Stimulated activated CD4-positive, alpha-beta T cell treated with anti-CD3 and anti-CD28 coated beads, Interleukin-15, amount 100 ng/mL, for 24 hours (primary cell): ENCODE results near the gene CALHM4.

Experiments used
- DNase-seq: peaks from one replicate; pipeline ENCODE4 v3.0.0-alpha.2; 2020

CALHM4 gene, protein sequence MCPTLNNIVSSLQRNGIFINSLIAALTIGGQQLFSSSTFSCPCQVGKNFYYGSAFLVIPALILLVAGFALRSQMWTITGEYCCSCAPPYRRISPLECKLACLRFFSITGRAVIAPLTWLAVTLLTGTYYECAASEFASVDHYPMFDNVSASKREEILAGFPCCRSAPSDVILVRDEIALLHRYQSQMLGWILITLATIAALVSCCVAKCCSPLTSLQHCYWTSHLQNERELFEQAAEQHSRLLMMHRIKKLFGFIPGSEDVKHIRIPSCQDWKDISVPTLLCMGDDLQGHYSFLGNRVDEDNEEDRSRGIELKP

DNA sequence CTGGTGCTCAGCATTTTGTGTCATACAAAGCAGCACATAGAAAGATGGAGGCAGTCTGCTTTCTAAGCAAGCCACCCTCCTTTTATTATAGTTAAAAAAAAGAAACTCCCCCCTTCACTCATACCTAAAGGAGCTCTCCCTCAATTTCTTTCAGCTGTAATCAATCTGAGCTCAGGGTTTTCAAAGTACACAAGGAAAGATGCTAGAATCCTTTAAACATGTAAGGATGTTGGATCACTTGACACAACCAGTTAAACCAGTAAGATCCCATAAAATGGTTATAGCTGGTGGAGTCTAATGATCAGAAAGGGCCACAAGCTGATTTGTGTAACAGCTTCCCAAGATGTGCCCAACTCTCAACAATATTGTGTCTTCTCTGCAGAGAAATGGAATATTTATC lies at the start of gene CALHM4:
CALHM4 (plus strand) TSS at position 301 of the 400 bp plus-strand sequence; CDS start at position 344, 43 bp downstream.
- DNase-seq = no peak

DNA sequence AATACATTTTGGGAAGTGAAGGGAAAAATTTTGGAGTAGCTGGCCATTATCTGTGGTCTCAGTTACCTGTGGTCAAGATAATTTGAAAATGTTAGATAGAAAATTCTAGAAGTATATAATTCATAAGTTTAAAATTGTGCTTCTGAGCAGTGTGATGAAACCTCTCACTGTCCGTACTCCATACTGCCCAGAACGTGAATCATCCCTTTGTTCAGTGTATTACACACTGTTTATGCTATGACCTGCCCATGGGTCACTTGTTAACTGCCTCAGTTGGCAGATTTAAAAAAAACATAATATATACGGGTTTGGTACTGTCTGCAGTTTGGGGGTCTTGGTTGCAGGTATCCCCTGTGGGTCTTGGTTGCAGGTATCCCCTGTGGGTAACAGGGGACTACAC lies 46.2 kb upstream of the CALHM4 start:
- no peak for DNase-seq

DNA sequence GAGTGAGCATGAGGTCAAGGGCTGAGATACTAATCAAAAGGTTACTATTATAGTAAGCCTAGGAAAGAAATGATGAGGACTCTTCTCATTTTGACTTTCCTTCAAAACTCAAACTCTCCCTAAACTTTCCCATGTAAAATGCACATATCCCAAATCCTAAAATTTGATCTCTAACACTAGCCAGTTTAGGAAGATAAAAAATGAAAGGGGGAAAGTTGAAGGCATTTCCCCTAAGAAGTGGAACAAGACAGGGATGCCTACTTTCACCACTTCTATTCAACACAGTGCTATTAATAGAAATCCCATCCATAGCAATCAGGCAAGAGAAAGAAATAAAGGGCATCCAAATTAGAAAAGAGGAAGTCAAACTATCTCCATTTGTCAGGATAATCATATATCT lies 45.0 kb upstream of the CALHM4 start:
- DNase-seq = no peak

DNA sequence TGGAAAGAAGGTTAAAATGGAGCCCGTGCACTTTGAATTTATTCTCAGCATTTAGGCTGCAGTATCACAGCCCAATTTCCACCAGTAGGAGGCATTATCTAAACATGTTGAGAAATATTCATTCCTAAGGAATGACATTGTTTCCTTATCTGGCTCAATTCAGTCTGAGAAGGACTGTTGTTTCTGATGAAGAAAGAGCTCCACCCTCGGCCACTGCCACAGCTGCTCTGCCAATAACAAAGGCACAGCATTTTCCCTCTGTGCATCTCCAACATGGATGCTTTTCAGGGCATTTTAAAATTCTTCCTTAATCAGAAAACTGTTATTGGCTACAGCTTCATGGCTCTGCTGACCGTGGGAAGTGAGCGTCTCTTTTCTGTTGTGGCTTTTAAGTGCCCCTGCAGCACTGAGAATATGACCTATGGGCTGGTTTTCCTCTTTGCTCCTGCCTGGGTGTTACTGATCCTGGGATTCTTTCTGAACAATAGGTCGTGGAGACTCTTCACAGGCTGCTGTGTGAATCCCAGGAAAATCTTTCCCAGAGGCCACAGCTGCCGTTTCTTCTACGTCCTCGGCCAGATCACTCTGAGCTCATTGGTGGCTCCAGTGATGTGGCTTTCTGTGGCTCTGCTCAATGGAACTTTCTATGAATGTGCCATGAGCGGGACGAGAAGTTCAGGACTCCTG lies 42.0 kb upstream of the CALHM4 start, which contains the start of gene CALHM5:
CALHM5 (plus strand) TSS at position 216 of the 687 bp plus-strand sequence; CDS start at position 274, 58 bp downstream.
- no peak for DNase-seq

DNA sequence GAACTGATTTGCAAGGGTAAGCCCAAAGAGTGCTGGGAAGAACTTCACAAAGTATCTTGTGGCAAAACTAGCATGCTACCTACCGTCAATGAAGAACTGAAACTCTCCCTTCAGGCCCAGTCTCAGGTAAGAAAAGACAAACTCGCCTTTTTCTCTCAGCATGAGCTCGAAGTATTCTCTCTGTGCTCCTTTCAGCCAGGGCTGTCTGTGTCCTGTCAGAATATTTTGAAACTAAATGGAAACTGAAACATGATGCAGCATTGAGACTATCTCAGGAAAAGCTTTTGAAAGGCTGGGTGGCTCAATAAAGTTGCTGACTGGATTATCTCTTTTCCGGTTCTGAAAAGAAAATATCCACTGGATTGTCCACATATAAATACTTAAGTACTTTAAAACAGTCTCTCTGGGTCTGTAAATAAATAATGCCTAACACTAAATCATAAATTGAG lies 41.4 kb upstream of the CALHM4 start:
- no peak for DNase-seq

DNA sequence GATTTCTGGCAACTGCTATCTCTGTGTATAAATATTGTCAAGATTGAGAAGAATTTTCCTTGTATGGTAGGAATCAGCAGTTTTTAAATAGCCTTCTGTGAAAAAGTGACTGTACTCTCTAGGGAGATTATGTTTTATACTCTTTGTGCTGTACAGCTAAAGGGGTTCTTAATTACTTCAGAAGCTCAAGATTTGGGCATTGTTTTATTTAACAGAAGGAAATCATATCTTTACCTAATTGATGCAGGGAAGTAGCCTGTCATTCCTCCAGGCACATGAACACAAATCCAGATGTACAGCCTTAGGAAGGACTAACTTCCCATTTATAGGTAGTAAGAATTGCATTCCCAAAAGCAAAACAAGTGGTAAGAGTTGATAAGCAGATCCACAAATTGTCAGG lies 40.8 kb upstream of the CALHM4 start:
- DNase-seq = no peak

DNA sequence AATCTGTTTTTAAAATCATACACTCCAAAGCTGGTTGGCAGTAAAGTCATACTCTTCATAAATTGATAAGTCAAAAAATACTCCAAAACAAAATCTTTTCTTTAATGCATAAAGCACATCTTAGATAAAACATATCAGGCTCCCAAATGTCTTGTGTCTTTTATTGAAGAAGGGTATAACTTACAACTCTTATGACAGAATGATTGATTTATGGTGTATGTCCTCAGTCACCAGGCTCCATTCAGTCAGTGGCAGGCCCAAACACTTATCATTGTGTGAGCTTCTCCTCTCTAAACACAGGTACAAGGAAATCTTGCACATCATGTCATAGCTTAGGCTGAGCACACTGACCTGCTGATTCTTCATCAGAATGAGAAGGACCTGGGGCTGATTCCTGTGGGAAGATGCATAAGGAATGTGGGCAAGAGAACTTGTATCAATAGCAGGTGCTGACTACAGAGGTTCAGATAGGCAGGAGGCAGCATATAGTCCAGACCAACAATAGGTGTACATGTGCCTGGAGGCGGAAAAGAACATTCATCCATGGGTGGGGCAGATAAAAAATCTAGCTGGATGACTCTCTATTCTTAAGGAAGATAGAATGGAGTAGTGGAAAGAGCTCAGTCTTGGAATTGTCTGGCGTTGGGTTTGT lies 40.2 kb upstream of the CALHM4 start:
- no peak for DNase-seq

DNA sequence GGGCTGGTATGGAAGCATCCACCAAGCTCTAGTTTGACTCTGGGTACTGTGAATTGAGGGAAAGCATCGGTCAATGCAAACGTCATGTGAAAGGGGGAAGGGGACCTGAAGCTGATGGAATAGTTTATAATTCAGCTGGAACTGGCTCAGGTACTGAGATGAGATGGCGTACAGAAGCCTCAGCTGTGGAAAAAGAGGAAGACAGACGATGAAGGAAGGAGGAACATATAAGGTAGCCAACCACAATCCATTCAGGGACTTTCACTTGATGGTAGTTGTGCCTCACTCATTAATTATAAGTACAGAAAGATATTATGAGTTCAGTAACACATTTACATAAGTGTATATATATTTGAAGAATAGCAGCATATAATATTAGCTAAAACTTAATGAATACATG lies 39.4 kb upstream of the CALHM4 start:
- DNase-seq = no peak

DNA sequence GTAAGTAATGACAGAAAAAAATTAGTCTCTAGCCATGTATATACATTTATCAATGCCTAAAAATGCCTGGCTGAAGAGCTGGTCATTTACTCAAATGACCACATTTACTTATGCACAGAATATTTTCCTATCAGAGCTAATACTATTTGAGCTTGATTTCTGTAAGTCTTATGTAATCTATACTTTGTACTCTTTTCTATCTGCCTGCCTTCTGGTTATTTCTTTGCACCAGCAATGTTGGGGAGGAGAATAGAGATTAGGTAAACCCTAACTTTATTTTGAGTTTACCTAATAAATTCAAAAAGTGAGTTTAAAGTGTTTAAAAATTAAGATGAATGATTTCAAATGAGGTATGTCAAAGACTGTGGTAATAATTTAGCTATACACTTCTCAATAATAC lies 38.4 kb upstream of the CALHM4 start:
- no peak for DNase-seq

DNA sequence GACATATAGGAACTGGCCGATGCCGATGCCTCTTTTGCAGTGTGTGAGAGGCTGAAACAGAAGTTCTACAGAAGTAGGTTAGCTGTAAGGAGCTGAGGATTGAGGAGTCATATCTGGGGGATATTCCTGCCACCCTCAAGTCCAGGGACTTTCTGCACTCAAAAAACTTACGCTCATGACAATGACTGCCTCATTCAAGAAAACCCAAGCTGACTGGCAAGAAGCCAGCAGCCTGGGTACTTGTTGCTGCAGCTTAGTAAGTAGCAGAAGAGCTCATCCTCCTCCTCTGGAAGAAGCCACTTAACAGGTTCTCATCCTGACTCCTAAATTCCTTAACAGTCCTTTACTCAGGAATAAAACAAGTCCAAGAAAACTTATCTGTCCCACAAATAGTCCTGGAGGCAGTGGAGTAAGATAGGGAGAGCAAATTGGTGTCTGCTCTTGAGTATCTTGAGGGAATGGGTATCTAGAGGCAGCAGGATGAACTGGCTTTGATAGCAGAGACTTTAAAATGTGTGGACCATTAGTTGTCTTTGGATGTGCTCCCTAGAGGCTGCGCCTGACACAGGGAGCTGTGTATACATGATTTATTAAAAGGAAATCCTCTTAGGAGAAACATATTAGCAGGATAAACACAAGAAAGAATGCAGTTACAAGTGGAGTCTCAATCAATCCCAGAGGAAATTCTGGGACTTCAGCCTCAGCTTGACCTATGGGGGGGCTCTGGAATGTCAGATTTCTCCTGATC lies 34.8 kb upstream of the CALHM4 start:
- DNase-seq = no peak

DNA sequence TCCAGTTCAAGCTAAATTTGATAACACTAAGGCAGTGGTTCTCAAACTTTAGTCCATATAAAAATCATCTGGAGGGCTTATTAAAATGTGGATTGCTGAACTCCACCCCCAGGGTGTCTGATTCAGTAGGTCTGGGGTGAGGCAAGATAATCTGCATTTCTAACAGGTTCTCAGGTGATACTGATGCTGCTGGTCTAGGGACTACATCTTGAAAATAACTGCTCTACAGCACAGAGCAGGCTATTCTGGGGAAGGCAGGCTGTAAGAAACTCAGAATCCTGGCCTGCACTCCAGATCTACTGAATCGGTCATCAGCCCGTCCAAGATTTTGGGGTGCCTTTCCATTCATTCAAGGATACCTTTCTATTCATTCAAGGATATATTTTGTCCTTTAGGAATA lies 30.7 kb upstream of the CALHM4 start:
- no peak for DNase-seq

DNA sequence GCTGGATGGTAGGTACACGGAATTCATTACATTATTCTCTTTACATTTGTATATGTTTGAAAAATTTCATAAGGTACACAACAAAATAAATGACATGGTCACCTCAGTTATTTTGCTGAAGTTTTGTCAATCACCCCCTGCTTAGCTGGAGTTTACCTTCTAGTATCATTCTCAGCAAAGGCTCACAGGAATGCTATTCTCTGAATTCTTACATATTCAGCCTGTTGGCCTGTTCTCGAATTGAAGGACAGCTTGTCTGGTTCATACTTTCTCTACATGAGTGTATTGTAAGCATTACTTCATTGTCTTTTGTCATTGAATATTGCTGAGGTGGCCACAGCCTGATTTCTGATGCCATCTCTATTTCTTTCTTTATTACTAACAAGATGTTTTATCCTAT lies 29.3 kb upstream of the CALHM4 start:
- no peak for DNase-seq

DNA sequence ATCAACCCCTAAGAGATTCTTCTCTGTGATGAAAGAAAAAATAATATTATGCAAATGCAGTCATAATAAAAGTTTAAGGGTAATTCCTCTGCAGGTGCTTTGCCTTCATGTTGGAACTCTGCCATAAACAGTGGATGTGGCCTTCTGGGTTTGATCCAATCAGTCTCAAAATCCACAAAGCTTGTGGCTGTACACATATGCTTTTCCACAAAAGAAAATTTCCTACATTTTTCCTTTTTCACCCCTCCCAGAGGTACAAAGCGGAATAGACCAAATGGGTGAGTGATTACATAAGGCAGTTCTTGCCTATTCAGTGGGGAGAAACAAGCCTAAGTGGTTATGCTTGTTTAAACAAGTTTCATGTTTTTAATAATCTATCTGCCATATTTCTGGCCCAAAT lies 25.4 kb upstream of the CALHM4 start:
- no peak for DNase-seq

DNA sequence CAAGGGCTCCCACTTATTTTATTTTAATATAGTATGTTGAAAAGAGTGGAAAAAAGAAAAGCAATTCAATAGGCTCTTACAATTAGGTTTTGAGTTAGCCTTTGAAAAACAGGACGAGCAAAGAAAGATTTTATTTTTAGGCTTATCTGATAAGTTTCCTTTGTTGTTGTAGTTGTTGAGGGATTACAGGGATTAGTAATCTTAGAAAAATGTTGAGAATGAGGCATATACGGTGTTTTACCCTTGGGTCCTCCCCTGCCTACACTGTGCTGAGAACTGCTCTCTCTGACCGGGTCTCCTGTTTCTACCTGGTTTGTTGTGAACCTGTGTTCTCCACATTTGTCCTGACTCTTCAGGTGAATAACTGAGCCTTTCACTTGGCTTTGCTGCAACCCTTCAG lies 24.8 kb upstream of the CALHM4 start:
- no peak for DNase-seq

DNA sequence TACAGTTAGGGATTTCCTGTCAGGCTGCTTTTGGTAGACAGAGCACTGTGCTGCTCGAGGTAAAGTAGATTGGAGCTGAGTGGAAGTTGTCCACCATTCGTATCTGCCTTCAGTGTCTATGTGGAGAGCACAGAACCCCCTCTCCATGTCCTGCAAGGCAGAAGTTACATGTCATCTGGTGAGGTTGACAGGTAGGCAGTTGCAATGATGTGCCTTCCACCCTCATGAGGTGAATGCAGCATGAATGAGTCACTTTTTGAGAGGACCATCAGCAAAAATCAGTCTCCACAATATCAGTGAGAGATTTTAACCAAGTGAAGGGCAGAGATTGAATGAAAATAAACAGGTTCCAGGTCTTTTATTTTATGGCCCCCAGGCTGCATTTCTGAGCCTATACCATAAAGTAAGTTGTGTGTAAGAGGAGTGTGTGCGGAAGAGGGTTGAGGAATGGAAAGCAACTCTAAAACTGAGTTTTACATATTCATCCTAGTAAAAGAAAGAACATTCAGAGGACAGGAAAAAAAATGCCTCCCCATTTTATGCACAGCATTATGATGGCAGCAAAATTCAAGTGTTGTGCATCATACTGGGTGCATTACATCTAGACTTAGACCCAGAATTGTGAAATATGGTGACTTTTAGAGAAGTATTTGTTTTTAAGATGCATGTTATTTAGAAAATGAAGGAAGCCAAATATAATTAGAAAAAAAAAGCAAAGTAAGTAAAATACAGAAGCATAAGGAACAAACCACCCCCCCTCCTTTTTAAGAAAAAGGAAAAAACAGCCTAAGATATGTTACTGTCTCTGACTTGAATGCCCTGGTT lies 23.9 kb upstream of the CALHM4 start:
- DNase-seq = no peak

DNA sequence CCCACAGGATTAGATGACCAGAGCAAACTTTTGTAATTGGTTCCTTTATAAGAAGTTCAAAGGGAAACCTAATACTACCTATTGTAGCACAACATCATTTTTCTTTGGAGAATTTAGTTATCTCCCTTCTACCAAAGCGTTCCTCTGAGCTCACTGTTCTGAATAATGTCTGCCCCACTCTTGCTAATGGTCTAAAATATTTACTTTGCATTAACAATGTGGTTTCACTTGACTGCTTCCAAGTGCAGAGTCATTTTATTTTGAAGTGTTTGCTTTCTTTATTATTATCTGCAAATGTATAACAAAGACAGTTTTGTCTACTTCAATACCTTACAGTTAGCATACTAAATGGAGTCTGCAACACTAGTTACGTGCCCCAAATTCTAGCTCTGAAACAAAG lies 23.1 kb upstream of the CALHM4 start:
- DNase-seq = no peak

DNA sequence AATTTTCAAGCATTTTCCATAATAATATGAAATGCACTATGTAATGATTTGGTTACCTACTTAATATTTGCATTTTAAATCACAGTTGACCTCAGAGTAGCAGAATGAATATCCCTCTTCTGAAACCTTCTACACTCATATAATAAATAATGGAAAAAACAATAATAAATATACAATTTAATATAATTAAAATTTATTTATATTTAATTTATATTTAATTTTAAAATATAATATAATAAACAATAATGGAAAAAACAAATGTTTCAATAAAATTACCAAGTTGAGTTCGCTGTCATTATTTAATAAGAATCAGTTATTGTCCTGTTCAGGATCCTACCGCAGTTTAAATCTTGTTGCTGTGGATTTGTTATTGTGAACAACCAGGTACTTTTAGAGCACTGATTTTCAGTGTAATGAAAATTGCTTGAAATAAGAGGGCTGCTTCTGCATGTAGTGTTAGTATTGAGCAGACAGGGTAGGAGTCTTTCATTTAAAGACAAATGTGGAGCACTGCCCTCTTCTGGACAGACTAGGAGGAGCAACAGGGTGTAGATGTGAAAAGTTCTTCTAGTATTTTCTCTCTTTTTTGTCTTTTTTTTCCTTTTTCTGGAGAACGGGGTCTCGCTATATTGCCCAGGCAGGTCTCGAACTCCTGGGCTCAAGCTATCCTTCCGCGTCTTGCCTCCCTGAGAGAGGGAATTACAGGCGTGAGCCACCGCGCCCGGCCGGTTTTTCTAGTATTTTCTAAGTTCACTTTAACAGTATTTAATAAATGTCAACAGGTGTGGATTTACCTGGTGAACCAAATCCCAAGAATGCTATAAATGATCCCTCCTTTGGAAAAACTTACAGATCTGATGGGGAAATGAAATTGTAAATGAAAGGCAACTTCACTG lies 21.6 kb upstream of the CALHM4 start:
- DNase-seq = peak; percentile 68

DNA sequence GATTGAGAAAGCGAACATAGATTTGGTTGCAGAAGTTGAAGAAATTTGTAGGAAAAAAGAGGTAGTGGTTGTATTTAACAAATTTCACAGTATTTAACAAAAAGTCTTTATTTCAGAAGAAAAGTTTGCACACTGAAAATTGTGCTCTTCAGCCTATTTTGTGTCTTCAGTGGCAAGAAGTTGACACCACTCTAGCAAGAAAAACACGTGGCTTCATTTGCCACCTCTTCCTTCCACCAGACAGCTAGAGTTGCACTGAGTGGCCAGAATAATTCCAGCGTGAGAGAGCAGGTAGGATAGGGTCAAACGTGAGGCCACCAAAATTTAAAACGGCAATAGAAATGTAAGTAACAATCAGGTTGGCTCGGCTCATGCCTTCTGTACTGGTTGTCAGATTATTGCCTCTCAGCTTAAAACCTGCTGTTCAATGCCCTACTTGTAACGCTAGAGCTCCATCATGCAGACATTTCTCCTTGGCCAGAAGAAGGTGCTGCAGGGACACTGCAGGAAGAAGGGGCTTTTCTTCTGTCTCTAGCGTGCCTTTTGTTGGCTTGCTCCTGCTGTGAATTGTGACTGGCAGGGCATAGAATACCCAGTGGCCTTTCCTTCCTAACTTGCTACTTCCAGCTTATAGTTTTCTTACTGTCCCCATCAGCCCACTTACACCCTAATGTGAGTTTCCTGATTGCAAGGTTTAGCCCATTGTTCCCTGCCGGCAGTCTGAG lies 20.2 kb upstream of the CALHM4 start:
- DNase-seq = no peak

DNA sequence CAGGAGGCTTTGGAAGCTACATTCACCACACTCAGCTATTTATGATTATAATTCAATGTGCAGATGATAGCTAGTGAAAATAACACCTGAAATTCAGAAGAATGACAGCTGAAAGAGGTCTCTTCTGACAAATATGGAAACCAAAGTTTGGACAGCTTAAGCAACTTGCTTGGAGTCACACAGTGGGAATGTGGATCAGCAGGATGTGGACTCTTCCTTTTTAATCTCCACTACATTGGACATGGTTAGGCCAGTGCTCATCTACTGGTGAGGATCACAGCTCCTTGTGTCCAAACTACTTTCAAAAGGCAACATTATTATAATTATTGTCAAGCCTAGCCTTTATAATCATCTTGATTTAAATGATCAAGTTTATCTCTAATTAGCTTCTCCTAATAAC lies 18.4 kb upstream of the CALHM4 start:
- no peak for DNase-seq

DNA sequence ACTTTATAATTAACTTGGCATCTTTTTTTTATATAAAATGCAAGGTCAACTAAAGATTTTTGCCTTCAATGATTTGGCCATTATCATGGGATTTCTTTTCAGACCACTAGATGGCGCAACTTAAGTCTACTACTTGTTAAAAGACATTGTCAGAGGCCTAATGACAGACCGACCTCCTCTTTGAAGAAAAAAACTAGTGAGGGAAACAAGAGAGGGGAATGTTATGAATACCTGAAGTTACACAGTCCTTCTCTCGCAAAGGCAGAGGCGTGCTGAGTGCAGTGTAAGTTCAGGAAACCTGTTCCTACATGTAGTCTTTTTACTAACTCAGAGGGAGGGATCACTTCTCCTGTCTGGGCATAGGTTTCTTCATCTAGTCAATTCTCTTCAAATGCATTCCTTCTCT lies 17.3 kb upstream of the CALHM4 start:
- no peak for DNase-seq

DNA sequence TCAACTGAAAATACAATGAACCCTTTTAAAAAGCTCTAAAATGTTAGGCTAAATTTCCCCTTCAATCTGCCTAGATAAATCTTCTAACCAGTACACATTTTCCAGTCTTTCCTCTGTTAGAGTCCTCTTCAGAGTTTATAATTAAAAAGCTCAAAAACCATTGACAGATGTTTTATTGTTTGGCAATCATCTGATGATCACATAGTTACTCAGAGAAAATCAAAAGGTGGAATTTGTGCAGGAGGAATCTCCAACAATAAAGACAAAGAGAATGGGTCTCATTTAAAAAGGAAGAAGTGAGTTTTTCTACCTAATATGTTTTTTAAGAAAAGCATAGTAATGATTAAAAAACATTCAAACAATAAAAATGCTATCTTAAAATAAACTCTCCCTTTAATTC lies 11.1 kb upstream of the CALHM4 start:
- DNase-seq = no peak
